Prostate gland (tissue), 2 donors: Measurements from ENCODE around the gene SPOCK1.

ENCODE experiments used
- POLR2A ChIP-seq: fragments of 450-650 bp; IDR thresholded peaks from one replicate; pipeline ENCODE4 v1.6.1; 2016; ENCODE audit warnings: antibody characterized with exemption, mild to moderate bottlenecking
- POLR2AphosphoS5 ChIP-seq: sonication (generic); formaldehyde crosslinking; IDR thresholded peaks from one replicate; pipeline ENCODE4 v1.6.1; 2017; ENCODE audit warnings: antibody characterized with exemption
- TF ChIP-seq, protein P1 (sequence below), 4 experiments: fragments of 200-600 bp in 2 of 4; fragments of 450-650 bp in 2 of 4; sonication (generic) in 2 of 4; IDR thresholded peaks; 1 replicate in 3 of 4; 2 replicates in 1 of 4; pipeline ENCODE4 v1.5.1; 2016 to 2019; ENCODE audit warnings: antibody characterized with exemption in 4 of 4, mild to moderate bottlenecking in 2 of 4, moderate library complexity in 2 of 4

DNA sequence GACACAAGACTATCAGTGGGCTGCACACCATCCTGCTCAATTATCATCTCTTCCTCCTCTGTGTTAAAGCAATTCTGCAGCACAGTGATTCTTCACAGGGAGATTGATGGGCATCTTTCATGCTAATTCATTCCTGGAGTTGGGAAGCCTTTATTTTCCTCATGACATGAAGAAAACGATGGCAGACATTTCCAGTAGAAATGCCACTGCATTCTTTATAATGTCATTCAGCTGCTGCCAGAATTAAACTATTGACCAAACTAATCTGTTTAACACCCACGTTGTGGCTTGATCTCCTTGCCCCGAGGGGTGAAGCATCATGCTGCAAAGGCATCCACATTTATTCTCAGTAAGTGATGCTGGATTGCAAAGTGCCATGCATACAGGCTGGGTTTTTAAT lies 273.0 kb downstream of the SPOCK1 start:
- TF ChIP-seq, protein P1, sequence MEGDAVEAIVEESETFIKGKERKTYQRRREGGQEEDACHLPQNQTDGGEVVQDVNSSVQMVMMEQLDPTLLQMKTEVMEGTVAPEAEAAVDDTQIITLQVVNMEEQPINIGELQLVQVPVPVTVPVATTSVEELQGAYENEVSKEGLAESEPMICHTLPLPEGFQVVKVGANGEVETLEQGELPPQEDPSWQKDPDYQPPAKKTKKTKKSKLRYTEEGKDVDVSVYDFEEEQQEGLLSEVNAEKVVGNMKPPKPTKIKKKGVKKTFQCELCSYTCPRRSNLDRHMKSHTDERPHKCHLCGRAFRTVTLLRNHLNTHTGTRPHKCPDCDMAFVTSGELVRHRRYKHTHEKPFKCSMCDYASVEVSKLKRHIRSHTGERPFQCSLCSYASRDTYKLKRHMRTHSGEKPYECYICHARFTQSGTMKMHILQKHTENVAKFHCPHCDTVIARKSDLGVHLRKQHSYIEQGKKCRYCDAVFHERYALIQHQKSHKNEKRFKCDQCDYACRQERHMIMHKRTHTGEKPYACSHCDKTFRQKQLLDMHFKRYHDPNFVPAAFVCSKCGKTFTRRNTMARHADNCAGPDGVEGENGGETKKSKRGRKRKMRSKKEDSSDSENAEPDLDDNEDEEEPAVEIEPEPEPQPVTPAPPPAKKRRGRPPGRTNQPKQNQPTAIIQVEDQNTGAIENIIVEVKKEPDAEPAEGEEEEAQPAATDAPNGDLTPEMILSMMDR (IDR thresholded peaks at IDR 0.05) = no peak
- TF ChIP-seq POLR2A = no peak
- TF ChIP-seq POLR2AphosphoS5 = no peak
